ENCODE results near the gene PCDH18. TPM values are rescaled to one million over a fixed set of nuclear protein-coding genes. Genes with fewer than 3 reads are reported as not detected.
"Not testable (repeated sequence)": the region's sequence is repeated elsewhere in the genome, so short reads cannot be mapped to it uniquely, and the experiment has no call there.

PCDH18 gene
- total and polyA plus RNA-seq, 4 donors, result 0.89 to 7.7 (median 2.3) TPM

- Histone ChIP-seq H3K4me3 (ENCODE audit: low read depth in 1 of 3, low read length in 3 of 3) (no peak overlapping the region), H3K27me3 (ENCODE audit: control insufficient read depth in 4 of 4, insufficient read depth in 4 of 4, low read length in 3 of 4) (peaks cover 0 to 3% (median 0%) of the 10 kb centered on the region in 4 donors), H3K27ac (ENCODE audit: low read depth in 1 of 2, low read length in 2 of 2) (no peak overlapping the region), H3K9me3 (ENCODE audit: control insufficient read depth in 4 of 4, low read length in 3 of 4) (no peaks in the 10 kb centered on the region), H3K4me1 (ENCODE audit: control insufficient read depth in 4 of 4, insufficient read depth in 4 of 4, low read length in 3 of 4) (no peaks in the 10 kb centered on the region), H3K36me3 (ENCODE audit: control insufficient read depth in 4 of 4, insufficient read depth in 3 of 4, low read depth in 1 of 4, low read length in 3 of 4) (no peaks in the 10 kb centered on the region), H3K9ac (ENCODE audit: low read depth in 1 of 2, low read length in 2 of 2) (no peak overlapping the region)
- no peak for DNase-seq (ENCODE audit: low spot score)
- 52% methylated on average over 1 of the region's 1 CpG for WGBS
- TF ChIP-seq HNF4A (conservative IDR thresholded peaks at IDR 0.05) (no peak), TAF1 (conservative IDR thresholded peaks at IDR 0.05) (no peak), NR2F2 (IDR thresholded peaks at IDR 0.05) (no peak), FOXA1 (IDR thresholded peaks at IDR 0.05) (no peak), EGR1 (IDR thresholded peaks at IDR 0.05; ENCODE audit: low read depth in 2 of 2) (no peak), YY1 (IDR thresholded peaks at IDR 0.05) (no peak), SP1 (IDR thresholded peaks at IDR 0.05) (no peak), GABPA (IDR thresholded peaks at IDR 0.05 in 1 of 2, conservative IDR thresholded peaks at IDR 0.05 in 1 of 2) (no peak), FOXA2 (IDR thresholded peaks at IDR 0.05) (no peak), ZBTB33 (IDR thresholded peaks at IDR 0.05) (no peak), JUND (IDR thresholded peaks at IDR 0.05) (no peak)
These were observed 9.0 kb downstream of the PCDH18 start for GRCh38 chr4:137523329-137523728.

- no peaks in the 10 kb centered on the region for H3K4me1 ChIP-seq (ENCODE audit: control insufficient read depth in 4 of 4, insufficient read depth in 4 of 4, low read length in 3 of 4)
- H3K9me3 ChIP-seq (ENCODE audit: control insufficient read depth in 4 of 4, low read length in 3 of 4), result no peaks in the 10 kb centered on the region
- H3K27me3 ChIP-seq (ENCODE audit: control insufficient read depth in 4 of 4, insufficient read depth in 4 of 4, low read length in 3 of 4), result peaks cover 0 to 3% (median 0%) of the 10 kb centered on the region in 4 donors
- H3K4me3 ChIP-seq (ENCODE audit: low read depth in 1 of 3, low read length in 3 of 3), result no peak overlapping the region
- no peak for TF ChIP-seq CTCF (IDR thresholded peaks at IDR 0.05; ENCODE audit: low read depth, low read length, missing input control)
- H3K36me3 ChIP-seq (ENCODE audit: control insufficient read depth in 4 of 4, insufficient read depth in 3 of 4, low read depth in 1 of 4, low read length in 3 of 4), result no peaks in the 10 kb centered on the region
- H3K27ac ChIP-seq (ENCODE audit: low read depth in 1 of 2, low read length in 2 of 2), result no peak overlapping the region
- DNase-seq (ENCODE audit: low spot score), result no peak
- 86% methylated on average over 9 of the region's 9 CpGs for WGBS
- no peak overlapping the region for H3K9ac ChIP-seq (ENCODE audit: low read depth in 1 of 2, low read length in 2 of 2)
These were observed 11.2 kb downstream of the PCDH18 start for GRCh38 chr4:137521053-137521452.

- Histone ChIP-seq H3K27ac (ENCODE audit: low read depth in 1 of 2, low read length in 2 of 2) (no peak overlapping the region), H3K36me3 (ENCODE audit: control insufficient read depth in 4 of 4, insufficient read depth in 3 of 4, low read depth in 1 of 4, low read length in 3 of 4) (no peaks in the 10 kb centered on the region), H3K9me3 (ENCODE audit: control insufficient read depth in 4 of 4, low read length in 3 of 4) (no peaks in the 10 kb centered on the region), H3K27me3 (ENCODE audit: control insufficient read depth in 4 of 4, insufficient read depth in 4 of 4, low read length in 3 of 4) (peaks cover 0 to 3% (median 0%) of the 10 kb centered on the region in 4 donors), H3K4me3 (ENCODE audit: low read depth in 1 of 3, low read length in 3 of 3) (no peak overlapping the region), H3K9ac (ENCODE audit: low read depth in 1 of 2, low read length in 2 of 2) (no peak overlapping the region), H3K4me1 (ENCODE audit: control insufficient read depth in 4 of 4, insufficient read depth in 4 of 4, low read length in 3 of 4) (no peaks in the 10 kb centered on the region)
- TF ChIP-seq SP1 (IDR thresholded peaks at IDR 0.05) (no peak), YY1 (IDR thresholded peaks at IDR 0.05) (no peak), ZBTB33 (IDR thresholded peaks at IDR 0.05) (no peak), CTCF (IDR thresholded peaks at IDR 0.05; ENCODE audit: low read depth, low read length, missing input control) (no peak), HNF4A (conservative IDR thresholded peaks at IDR 0.05) (no peak), FOXA2 (IDR thresholded peaks at IDR 0.05) (no peak), RXRA (IDR thresholded peaks at IDR 0.05) (no peak), RAD21 (IDR thresholded peaks at IDR 0.05) (no peak), JUND (IDR thresholded peaks at IDR 0.05) (no peak)
- no peak for DNase-seq (ENCODE audit: low spot score)
- WGBS, result 67% methylated on average over 2 of the region's 2 CpGs
These were observed 12.9 kb downstream of the PCDH18 start for GRCh38 chr4:137519406-137519805.

- not testable (repeated sequence) for H3K9ac ChIP-seq (ENCODE audit: low read depth in 1 of 2, low read length in 2 of 2); H3K27ac ChIP-seq (ENCODE audit: low read depth in 1 of 2, low read length in 2 of 2); H3K27me3 ChIP-seq (ENCODE audit: control insufficient read depth in 4 of 4, insufficient read depth in 4 of 4, low read length in 3 of 4); DNase-seq (ENCODE audit: low spot score); H3K4me3 ChIP-seq (ENCODE audit: low read depth in 1 of 3, low read length in 3 of 3); H3K36me3 ChIP-seq (ENCODE audit: control insufficient read depth in 4 of 4, insufficient read depth in 3 of 4, low read depth in 1 of 4, low read length in 3 of 4); H3K4me1 ChIP-seq (ENCODE audit: control insufficient read depth in 4 of 4, insufficient read depth in 4 of 4, low read length in 3 of 4); H3K9me3 ChIP-seq (ENCODE audit: control insufficient read depth in 4 of 4, low read length in 3 of 4)
- WGBS, result 81% methylated on average over 3 of the region's 3 CpGs
These were observed 15.0 kb downstream of the PCDH18 start for GRCh38 chr4:137517323-137517722.

All from liver (tissue), 9 donors.